IPS DF 6.9 (cell line): Measurements from ENCODE around the gene SMIM10.
"Not testable (repeated sequence)": the region's sequence is repeated elsewhere in the genome, so short reads cannot be mapped to it uniquely, and the experiment has no call there.

Experiments
- DNase-seq: peaks from one replicate; pipeline ENCODE4 v3.0.0-alpha.2; 2013; ENCODE audit warnings: low read depth, low spot score
- H3K27ac ChIP-seq: one replicate; pipeline ENCODE4 v1.5.1; 2013; ENCODE audit warnings: low read length, control low read depth
- H3K27me3 ChIP-seq: 2 replicates; pipeline ENCODE4 v1.6.1; 2013; ENCODE audit warnings: mild to moderate bottlenecking, low read length; ENCODE audit not compliant: control insufficient read depth, insufficient read depth
- H3K36me3 ChIP-seq: 2 replicates; pipeline ENCODE4 v1.6.1; 2013; ENCODE audit warnings: low read length; ENCODE audit not compliant: control insufficient read depth, insufficient read depth
- H3K4me1 ChIP-seq: 2 replicates; pipeline ENCODE4 v1.6.1; 2013; ENCODE audit warnings: low read length; ENCODE audit not compliant: control insufficient read depth, insufficient read depth
- H3K4me3 ChIP-seq: 2 replicates; pipeline ENCODE4 v1.5.1; 2013; ENCODE audit warnings: mild to moderate bottlenecking, low read length
- H3K9me3 ChIP-seq: 2 replicates; pipeline ENCODE4 v1.6.1; 2013; ENCODE audit warnings: low read length, inconsistent platforms; ENCODE audit not compliant: control insufficient read depth, insufficient read depth
- WGBS: extraction: QIAGEN DNeasy Blood & Tissue Kit; methylation state at CpG from one replicate; pipeline ENCODE4 v1.1.7; 2013; ENCODE audit warnings: mixed read lengths, missing lambda C conversion rate; ENCODE audit not compliant: insufficient read length, insufficient coverage; 5-methylcytosine and 5-hydroxymethylcytosine counted together

The SMIM10 gene

GRCh38 chrX:135009838-135010237, 19.0 kb downstream of the SMIM10 start:
- H3K9me3 ChIP-seq, result no peaks in the 10 kb centered on the region
- DNase-seq, result no peak
- peaks cover 6% of the 10 kb centered on the region; the same call in 1 of the 2 replicates for H3K4me1 ChIP-seq
- no peaks in the 10 kb centered on the region for H3K27me3 ChIP-seq
- H3K27ac ChIP-seq, result no peak overlapping the region
- H3K36me3 ChIP-seq, result no peaks in the 10 kb centered on the region
- WGBS, result no CpG with 5 or more reads among the region's 4 CpGs
- no peak overlapping the region for H3K4me3 ChIP-seq

DNA sequence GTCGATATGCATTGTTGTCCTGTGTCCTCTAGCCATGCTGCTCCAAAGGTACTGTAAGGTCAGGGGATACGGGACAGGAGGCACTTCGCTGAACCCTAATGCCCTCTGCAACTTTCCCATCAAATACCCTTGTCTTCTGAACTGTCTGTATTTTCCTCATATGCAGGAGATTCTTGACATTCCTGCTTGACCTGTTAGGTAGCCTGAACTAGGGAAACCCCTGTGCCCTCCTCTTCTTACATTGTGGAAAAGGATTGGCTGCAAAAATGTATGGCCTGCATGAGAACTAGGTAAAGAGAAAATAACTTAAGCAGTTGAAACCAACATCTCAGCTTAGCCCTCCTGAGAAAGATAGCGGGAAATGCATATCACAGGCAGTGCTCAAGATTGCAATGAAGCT, 20.1 kb downstream of the SMIM10 start:
- Histone ChIP-seq H3K27ac (no peak overlapping the region), H3K36me3 (no peaks in the 10 kb centered on the region), H3K4me1 (peaks cover 6% of the 10 kb centered on the region; the same call in 1 of the 2 replicates), H3K9me3 (no peaks in the 10 kb centered on the region), H3K27me3 (no peaks in the 10 kb centered on the region), H3K4me3 (no peak overlapping the region)
- WGBS, result no CpG with 5 or more reads among the region's 4 CpGs
- DNase-seq, result no peak

- H3K4me1 ChIP-seq, result peaks cover 4% of the 10 kb centered on the region; the same call in 1 of the 2 replicates
- no peak overlapping the region for H3K4me3 ChIP-seq
- no peaks in the 10 kb centered on the region for H3K9me3 ChIP-seq
- WGBS, result no CpG with 5 or more reads among the region's 2 CpGs
- H3K27ac ChIP-seq, result no peak overlapping the region
- no peaks in the 10 kb centered on the region for H3K27me3 ChIP-seq
- no peak for DNase-seq
- H3K36me3 ChIP-seq, result no peaks in the 10 kb centered on the region
These were observed 24.9 kb downstream of the SMIM10 start for GRCh38 chrX:135015523-135016245.

DNA sequence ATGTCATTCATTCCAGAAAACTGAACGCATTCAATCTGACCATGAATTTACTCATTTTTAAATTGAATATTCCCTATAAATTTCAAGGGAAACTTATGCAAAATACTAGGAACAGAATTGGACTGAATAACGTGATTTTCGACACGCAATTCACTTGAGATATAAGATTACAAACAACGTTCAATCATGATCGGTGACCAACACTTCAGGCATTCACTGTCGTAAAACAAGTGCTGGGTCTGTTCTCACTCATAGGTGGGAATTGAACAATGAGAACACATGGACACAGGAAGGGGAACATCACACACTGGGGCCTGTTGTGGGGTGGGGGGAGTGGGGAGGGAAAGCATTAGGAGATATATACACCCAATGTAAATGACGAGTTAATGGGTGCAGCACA, 29.1 kb downstream of the SMIM10 start:
- H3K27me3 ChIP-seq, H3K9me3 ChIP-seq, DNase-seq, H3K4me3 ChIP-seq, H3K27ac ChIP-seq, H3K4me1 ChIP-seq, H3K36me3 ChIP-seq: not testable (repeated sequence)
- no CpG with 5 or more reads among the region's 8 CpGs for WGBS

DNA sequence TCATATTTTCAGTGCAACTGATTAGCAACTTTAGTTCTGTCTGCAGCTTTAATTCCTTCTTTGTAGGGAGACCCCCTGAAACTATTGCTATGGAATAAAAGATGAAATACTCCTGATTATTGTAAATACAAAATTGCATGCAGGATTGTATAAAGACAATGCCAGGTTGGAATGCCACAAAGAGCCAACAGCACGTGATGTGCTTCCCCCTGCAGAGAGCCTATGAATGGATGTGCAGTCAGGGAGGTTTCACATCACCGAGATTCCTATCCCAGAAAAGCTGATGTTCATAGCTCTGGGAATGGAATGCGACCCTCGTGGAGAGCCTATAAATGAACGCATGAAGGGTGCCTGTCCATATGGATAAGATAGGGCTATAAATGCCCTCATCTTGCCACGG, 33.0 kb downstream of the SMIM10 start:
- not testable (repeated sequence) for H3K27me3 ChIP-seq, DNase-seq, H3K27ac ChIP-seq, H3K4me1 ChIP-seq, H3K9me3 ChIP-seq, H3K36me3 ChIP-seq, H3K4me3 ChIP-seq
- WGBS, result no CpG with 5 or more reads among the region's 6 CpGs

DNA sequence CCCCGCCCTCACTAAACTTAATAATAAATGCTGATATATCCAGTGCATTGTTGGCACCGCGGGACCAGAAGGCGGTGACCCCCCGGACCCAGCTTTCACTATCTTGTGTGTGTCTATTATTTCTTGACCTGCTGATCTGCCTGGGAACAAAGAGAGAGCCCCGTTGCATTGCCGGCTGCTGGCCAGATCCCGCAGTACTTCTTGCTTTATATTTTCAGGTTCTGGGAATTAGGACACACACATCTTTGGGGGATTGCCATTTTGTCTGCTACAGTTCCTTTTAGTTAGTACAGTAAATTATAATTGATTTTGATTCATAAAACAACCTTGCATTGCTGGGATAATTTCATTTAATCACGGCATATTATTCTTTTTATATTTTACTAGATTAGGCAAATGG, 33.7 kb downstream of the SMIM10 start:
- no peaks in the 10 kb centered on the region for H3K9me3 ChIP-seq
- no peak overlapping the region for H3K4me3 ChIP-seq
- H3K36me3 ChIP-seq, result no peaks in the 10 kb centered on the region
- whole genome bisulfite sequencing, result no CpG with 5 or more reads among the region's 9 CpGs
- H3K27me3 ChIP-seq, result no peaks in the 10 kb centered on the region
- no peaks in the 10 kb centered on the region for H3K4me1 ChIP-seq
- H3K27ac ChIP-seq, result no peak overlapping the region
- DNase-seq, result no peak

GRCh38 chrX:135030207-135030963, 39.6 kb downstream of the SMIM10 start:
- not testable (repeated sequence) for DNase-seq, H3K4me3 ChIP-seq, H3K4me1 ChIP-seq, H3K27me3 ChIP-seq, H3K36me3 ChIP-seq, H3K27ac ChIP-seq, H3K9me3 ChIP-seq
- no CpG with 5 or more reads among the region's 9 CpGs for WGBS

- H3K36me3 ChIP-seq, H3K9me3 ChIP-seq, H3K4me3 ChIP-seq, H3K27me3 ChIP-seq, H3K27ac ChIP-seq, DNase-seq, H3K4me1 ChIP-seq: not testable (repeated sequence)
- WGBS, result no CpG with 5 or more reads among the region's 3 CpGs
These were observed 50.6 kb downstream of the SMIM10 start for GRCh38 chrX:135041149-135042123.
